SKM-1 (cell line): ENCODE results near the gene FCGR3A.
"Not testable (repeated sequence)": the region's sequence is repeated elsewhere in the genome, so short reads cannot be mapped to it uniquely, and the experiment has no call there.

ENCODE experiments used
- DNase-seq: peaks from one replicate; lab custom pipeline; 2025; ENCODE audit not compliant: unreplicated experiment; lab: John Stamatoyannopoulos, UW

The FCGR3A gene

GRCh38 chr1:161557506-161558450 is 8.2 kb upstream of the FCGR3A start:
- not testable (repeated sequence) for DNase-seq

- not testable (repeated sequence) for DNase-seq
Measured at GRCh38 chr1:161556990-161557389, 7.4 kb upstream of the FCGR3A start.

GRCh38 chr1:161556143-161556542 is 6.5 kb upstream of the FCGR3A start:
- not testable (repeated sequence) for DNase-seq

- not testable (repeated sequence) for DNase-seq
Measured at GRCh38 chr1:161554815-161555417, 5.3 kb upstream of the FCGR3A start.

- DNase-seq, result not testable (repeated sequence)
Measured at GRCh38 chr1:161554340-161554739, 4.7 kb upstream of the FCGR3A start.

- not testable (repeated sequence) for DNase-seq
Measured at GRCh38 chr1:161553631-161554030, 4.0 kb upstream of the FCGR3A start.

GRCh38 chr1:161550942-161551341 is 1.3 kb upstream of the FCGR3A start:
- not testable (repeated sequence) for DNase-seq

GRCh38 chr1:161548749-161549406 is 740 bp downstream of the FCGR3A start:
- DNase-seq, result not testable (repeated sequence)

- DNase-seq, result not testable (repeated sequence)
Measured at GRCh38 chr1:161547995-161548741, 1.4 kb downstream of the FCGR3A start.

GRCh38 chr1:161545005-161545731 is 4.5 kb downstream of the FCGR3A start:
- DNase-seq, result not testable (repeated sequence)

- not testable (repeated sequence) for DNase-seq
Measured at GRCh38 chr1:161543125-161543524, 6.5 kb downstream of the FCGR3A start.

GRCh38 chr1:161542091-161542559 is 7.5 kb downstream of the FCGR3A start:
- not testable (repeated sequence) for DNase-seq

GRCh38 chr1:161540570-161540960 is 9.1 kb downstream of the FCGR3A start:
- peak; percentile 61 for DNase-seq

GRCh38 chr1:161539731-161540569 is 9.7 kb downstream of the FCGR3A start:
- DNase-seq, result peak; percentile 88

- not testable (repeated sequence) for DNase-seq
Measured at GRCh38 chr1:161538925-161539479, 10.6 kb downstream of the FCGR3A start.

- not testable (repeated sequence) for DNase-seq
Measured at GRCh38 chr1:161537068-161537669, 12.4 kb downstream of the FCGR3A start.

- peak; percentile 48 for DNase-seq
Measured at GRCh38 chr1:161532644-161533567, 16.7 kb downstream of the FCGR3A start.
